NB4 (cell line): Measurements from ENCODE around the gene WSB1.
"Not testable (repeated sequence)": the region's sequence is repeated elsewhere in the genome, so short reads cannot be mapped to it uniquely, and the experiment has no call there.

ENCODE experiments used
- DNase-seq: peaks from one replicate; pipeline ENCODE4 v3.0.0; 2010; ENCODE audit warnings: low read depth
- H3K4me3 ChIP-seq: one replicate; pipeline ENCODE4 v1.5.1; 2011; ENCODE audit warnings: mild to moderate bottlenecking, low read depth, low read length, moderate library complexity
- CTCF ChIP-seq: IDR thresholded peaks from one replicate; pipeline ENCODE4 v1.5.1; 2012; ENCODE audit warnings: low read depth, low read length
- MAX ChIP-seq: IDR thresholded peaks from 2 replicates; pipeline ENCODE4 v1.6.1; 2011; ENCODE audit warnings: low read depth, low read length
- MYC ChIP-seq: IDR thresholded peaks from 2 replicates; pipeline ENCODE4 v1.6.1; 2011; ENCODE audit warnings: low read depth, low read length
- POLR2A ChIP-seq: IDR thresholded peaks from 2 replicates; pipeline ENCODE4 v1.6.1; 2011; ENCODE audit warnings: mild to moderate bottlenecking; ENCODE audit not compliant: insufficient read length; ENCODE audit errors: extremely low read depth

WSB1 gene

GRCh38 chr17:27326585-27326984, 32.7 kb downstream of the WSB1 start:
- no peak for DNase-seq
- TF ChIP-seq MYC, result no peak
- TF ChIP-seq MAX, result no peak
- no peak for TF ChIP-seq POLR2A
- no peak overlapping the region for H3K4me3 ChIP-seq

GRCh38 chr17:27327397-27327796, 33.5 kb downstream of the WSB1 start:
- no peak overlapping the region for H3K4me3 ChIP-seq
- TF ChIP-seq POLR2A, result no peak
- DNase-seq, result no peak

- DNase-seq, result no peak
- no peak for TF ChIP-seq POLR2A
- no peak for TF ChIP-seq CTCF
- no peak for TF ChIP-seq MAX
- TF ChIP-seq MYC, result no peak
- no peak overlapping the region for H3K4me3 ChIP-seq
Observed at GRCh38 chr17:27327871-27328270, 34.0 kb downstream of the WSB1 start.

- DNase-seq, result not testable (repeated sequence)
Observed at GRCh38 chr17:27328686-27329085, 34.8 kb downstream of the WSB1 start.

GRCh38 chr17:27329146-27329805, 35.4 kb downstream of the WSB1 start:
- no peak for DNase-seq
- no peak overlapping the region for H3K4me3 ChIP-seq
- TF ChIP-seq CTCF, result no peak
- TF ChIP-seq MYC, result no peak
- TF ChIP-seq MAX, result no peak
- TF ChIP-seq POLR2A, result no peak

More at GRCh38 chr17:27328686-27329085, 34.8 kb downstream of the WSB1 start:
- H3K4me3 ChIP-seq, result not testable (repeated sequence)

GRCh38 chr17:27332047-27332393, 38.1 kb downstream of the WSB1 start:
- no peak overlapping the region for H3K4me3 ChIP-seq
- no peak for DNase-seq
- TF ChIP-seq CTCF (no peak), MAX (no peak)

GRCh38 chr17:27332485-27333409, 38.8 kb downstream of the WSB1 start:
- peak overlapping the region; percentile 50 for H3K4me3 ChIP-seq
- peak; percentile 99 for DNase-seq
- TF ChIP-seq MAX (peak; percentile 95), MYC (peak; percentile 77), POLR2A (peak; percentile 21), CTCF (peak; percentile 68)
